ENCODE measurements around the gene ZNF19. TPM values are rescaled to one million over a fixed set of nuclear protein-coding genes. Genes with fewer than 3 reads are reported as not detected.

ZNF19 gene
- polyA plus RNA-seq, 2 of the 4 experiments (the other 2 are of a cell fraction), result 2.4 to 3.9 TPM

- POLR2A ChIA-PET, result interaction anchor here (0.7 to 2.8 kb wide), 4 partner anchors 10 to 130 kb away, joined by 3 to 23 read pairs (median 5); partner anchors contain the start of gene ZNF23
- Histone ChIP-seq H3K4me1 (peaks cover 3% of the 10 kb centered on the region; the same call in 1 of the 3 replicates), H3K4me3 (peak overlapping the region; percentile 68), H3K9me3 (no peaks in the 10 kb centered on the region), H3K4me2 (peak overlapping the region; percentile 85), H3K27ac (peak overlapping the region; percentile 83 to 92)
- ATAC-seq (peak; percentile 97 to 98), FAIRE-seq (peak; percentile 59), DNase-seq (ENCODE audit: low read depth in 1 of 2, low spot score in 1 of 2) (peak; percentile 84 to 95)
- CTCF ChIA-PET, result interaction anchor here (0.7 to 1.8 kb wide), 4 partner anchors 20 to 126 kb away, joined by 3 to 5 read pairs (median 4); partner anchors contain the start of gene ZNF23
- WGBS (ENCODE audit: missing lambda C conversion rate), result under 1% methylated on average over 29 of the region's 44 CpGs
- TF ChIP-seq REST (IDR thresholded peaks at IDR 0.05) (no peak), NFE2L2 (conservative IDR thresholded peaks at IDR 0.05; ENCODE audit: low read length) (no peak), EHMT2 (IDR thresholded peaks at IDR 0.05; ENCODE audit: low read depth) (no peak; the same call in 1 of the 2 replicates), ATOH8 (CRISPR knock-in tag; IDR thresholded peaks at IDR 0.05; ENCODE audit: low read depth) (no peak), CBX8 (IDR thresholded peaks at IDR 0.05) (no peak), HOXA7 (CRISPR knock-in tag; IDR thresholded peaks at IDR 0.05) (0 out of 2 replicates have a peak, but pooled peaks have one; percentile 42), POLR2A (IDR thresholded peaks at IDR 0.05; ENCODE audit: low read length) (peak; percentile 52), USF2 (IDR thresholded peaks at IDR 0.05) (no peak), ZSCAN20 (CRISPR knock-in tag; IDR thresholded peaks at IDR 0.05) (no peak), RAD21 (conservative IDR thresholded peaks at IDR 0.05 in 1 of 2, IDR thresholded peaks at IDR 0.05 in 1 of 2) (no peak), CHD2 (IDR thresholded peaks at IDR 0.05; ENCODE audit: low read length, partially characterized antibody) (no peak), TFCP2L1 (CRISPR knock-in tag; IDR thresholded peaks at IDR 0.05) (no peak; the same call in 1 of the 2 replicates), BCL3 (IDR thresholded peaks at IDR 0.05) (peak; percentile 78; the same call in 2 of the 3 replicates), MAZ (IDR thresholded peaks at IDR 0.05; ENCODE audit: borderline replicate concordance, low read depth, low read length) (no peak), SMC3 (IDR thresholded peaks at IDR 0.05) (0 out of 3 replicates have a peak, but pooled peaks have one; percentile 9), CTCF (IDR thresholded peaks at IDR 0.05) (no peak), PHF8 (IDR thresholded peaks at IDR 0.05; ENCODE audit: borderline replicate concordance, low read depth) (peak; percentile 97), HEYL (CRISPR knock-in tag; IDR thresholded peaks at IDR 0.05) (no peak), TP53 (CRISPR knock-in tag; IDR thresholded peaks at IDR 0.05) (no peak; the same call in 1 of the 2 replicates), SREBF2 (IDR thresholded peaks at IDR 0.05) (no peak), HOXB13 (CRISPR knock-in tag; IDR thresholded peaks at IDR 0.05; ENCODE audit: low read depth) (0 out of 2 replicates have a peak, but pooled peaks have one; percentile 33), GATA3 (IDR thresholded peaks at IDR 0.05; ENCODE audit: borderline replicate concordance) (peak; percentile 39; the same call in 1 of the 2 replicates), MAX (IDR thresholded peaks at IDR 0.05) (peak; percentile 81), RFX5 (IDR thresholded peaks at IDR 0.05) (0 out of 2 replicates have a peak, but pooled peaks have one; percentile 44), POLR2AphosphoS2 (conservative IDR thresholded peaks at IDR 0.05; ENCODE audit: low read length) (no peak), ZFP36 (IDR thresholded peaks at IDR 0.05; ENCODE audit: borderline replicate concordance, partially characterized antibody) (no peak), E2F6 (IDR thresholded peaks at IDR 0.05; ENCODE audit: borderline replicate concordance, low read depth) (peak; percentile 48; the same call in 1 of the 2 replicates), EHF (CRISPR knock-in tag; IDR thresholded peaks at IDR 0.05) (no peak), RARB (CRISPR knock-in tag; IDR thresholded peaks at IDR 0.05) (no peak), KDM5A (IDR thresholded peaks at IDR 0.05) (no peak)
Measured at GRCh38 chr16:71484006-71484893, 4.9 kb downstream of the ZNF19 start.
